NCI-H1092 (cell line): ENCODE results near the gene IRF2BPL.
A peak's percentile ranks its signal among the peaks of the same experiment; 100 is the strongest.

ENCODE experiments used
- DNase-seq: peaks from one replicate; lab custom pipeline; 2025; lab: John Stamatoyannopoulos, UW

Gene IRF2BPL

DNA sequence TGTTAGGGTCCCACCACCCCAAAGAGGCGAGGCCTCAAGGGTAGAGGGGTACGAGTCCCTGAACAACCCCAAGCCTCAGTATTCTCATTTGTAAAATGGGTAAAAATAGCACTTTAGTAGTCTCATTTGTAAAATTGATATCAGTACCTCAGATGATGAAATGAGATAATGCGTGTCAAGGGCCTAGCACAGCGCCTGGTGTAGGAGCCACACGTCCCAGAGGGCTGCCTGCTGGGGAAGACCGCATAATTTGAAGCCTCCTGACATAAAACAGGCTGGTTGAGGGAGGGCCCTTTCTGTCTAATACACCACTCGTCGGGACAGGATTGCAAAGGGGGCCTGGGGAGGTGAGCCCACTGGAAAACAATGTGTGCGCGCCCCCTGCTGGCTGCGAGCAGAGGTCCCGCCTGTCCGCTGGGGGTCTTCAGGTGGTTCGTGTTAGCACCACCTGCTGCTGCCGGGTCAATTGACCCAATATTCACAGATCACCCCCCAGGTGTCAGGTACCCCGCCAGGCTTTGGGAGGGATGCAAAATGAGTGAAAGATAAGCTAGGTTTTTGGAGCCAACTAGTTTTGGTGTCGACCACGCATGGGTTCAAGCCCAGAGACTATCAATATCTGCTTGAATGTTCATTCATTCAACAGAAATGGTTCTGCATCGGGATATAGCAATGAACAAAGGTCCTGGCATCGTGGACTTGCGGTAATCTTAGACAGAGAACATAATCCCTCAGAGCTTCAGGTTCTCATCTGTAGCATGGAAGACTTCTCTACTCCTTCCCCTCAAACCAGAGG, 24.7 kb upstream of the IRF2BPL start:
- no peak for DNase-seq

DNA sequence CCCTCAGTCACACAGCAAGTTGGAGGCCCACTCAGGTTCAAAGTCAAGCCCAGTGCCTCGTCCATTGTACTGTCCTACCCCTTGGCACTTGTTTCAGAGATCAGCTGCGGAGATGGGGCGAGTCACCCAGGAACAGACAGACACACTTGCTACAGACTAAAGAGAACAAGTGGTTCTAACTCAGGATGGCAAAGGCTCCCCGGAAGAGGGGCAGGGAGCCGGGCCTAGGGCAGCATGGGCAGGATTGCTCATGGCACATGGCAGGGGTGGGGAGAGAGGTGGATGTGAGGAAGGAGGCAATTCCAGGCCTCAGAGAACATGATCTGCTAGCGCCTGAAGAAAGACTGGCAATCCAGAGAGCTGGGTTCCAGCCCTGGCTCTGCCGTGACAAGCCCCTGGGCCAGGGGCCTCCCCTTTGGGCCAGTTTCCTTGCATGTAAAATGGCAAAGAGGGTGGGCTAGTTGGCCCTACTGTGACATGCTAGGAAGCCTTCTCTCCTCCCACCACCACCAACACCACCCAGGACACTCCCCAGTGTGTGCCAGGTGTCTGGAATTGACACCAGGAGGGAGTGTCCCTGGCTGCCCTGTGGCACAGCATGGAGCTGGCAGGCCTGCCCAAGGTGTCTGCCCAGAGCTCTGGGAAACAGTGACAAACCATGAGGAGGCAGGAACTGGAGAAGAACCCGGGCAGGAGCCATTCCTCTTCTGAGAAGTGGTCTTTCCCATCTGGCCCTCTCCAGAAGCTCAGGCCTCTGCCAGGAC, 24.0 kb upstream of the IRF2BPL start:
- no peak for DNase-seq

DNA sequence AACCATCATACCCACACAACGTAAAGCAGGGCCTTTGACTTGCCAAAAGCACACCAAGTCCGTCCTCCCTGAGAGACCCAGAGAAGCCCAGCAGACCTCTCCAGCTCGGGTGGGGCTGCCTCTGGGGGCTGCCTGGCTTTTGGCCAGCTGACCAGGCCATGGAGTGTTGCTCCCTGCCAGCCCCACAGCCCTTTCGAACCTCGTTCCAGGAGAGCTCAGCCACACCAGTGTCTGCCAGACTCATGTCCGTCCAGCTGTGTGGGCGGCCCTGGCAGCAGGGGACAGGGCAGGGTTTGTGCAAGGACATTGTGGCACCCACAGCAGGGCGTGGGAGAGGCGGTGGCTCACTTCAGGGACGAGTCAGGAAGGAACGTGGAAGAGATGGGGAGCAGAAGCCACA, 22.6 kb upstream of the IRF2BPL start:
- DNase-seq, result no peak

DNA sequence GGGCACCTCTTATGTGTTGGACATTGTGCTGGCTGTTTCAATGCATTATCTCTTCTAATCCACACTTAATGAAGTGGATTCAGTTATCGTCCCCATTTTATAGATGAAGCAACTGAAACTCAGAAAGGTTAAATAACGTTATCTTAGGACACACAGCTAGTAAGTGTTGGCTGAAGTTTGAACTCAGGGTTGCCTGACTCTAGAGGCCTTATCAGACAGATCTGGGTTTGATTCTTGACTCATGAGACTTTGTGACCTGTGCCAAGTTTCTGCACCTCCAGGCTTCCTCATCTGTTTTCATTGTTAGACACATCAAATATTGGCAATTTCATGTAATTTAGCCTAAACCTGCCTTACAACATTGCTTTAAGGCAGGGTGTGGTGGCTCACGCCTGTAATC, 18.2 kb upstream of the IRF2BPL start:
- DNase-seq, result no peak

DNA sequence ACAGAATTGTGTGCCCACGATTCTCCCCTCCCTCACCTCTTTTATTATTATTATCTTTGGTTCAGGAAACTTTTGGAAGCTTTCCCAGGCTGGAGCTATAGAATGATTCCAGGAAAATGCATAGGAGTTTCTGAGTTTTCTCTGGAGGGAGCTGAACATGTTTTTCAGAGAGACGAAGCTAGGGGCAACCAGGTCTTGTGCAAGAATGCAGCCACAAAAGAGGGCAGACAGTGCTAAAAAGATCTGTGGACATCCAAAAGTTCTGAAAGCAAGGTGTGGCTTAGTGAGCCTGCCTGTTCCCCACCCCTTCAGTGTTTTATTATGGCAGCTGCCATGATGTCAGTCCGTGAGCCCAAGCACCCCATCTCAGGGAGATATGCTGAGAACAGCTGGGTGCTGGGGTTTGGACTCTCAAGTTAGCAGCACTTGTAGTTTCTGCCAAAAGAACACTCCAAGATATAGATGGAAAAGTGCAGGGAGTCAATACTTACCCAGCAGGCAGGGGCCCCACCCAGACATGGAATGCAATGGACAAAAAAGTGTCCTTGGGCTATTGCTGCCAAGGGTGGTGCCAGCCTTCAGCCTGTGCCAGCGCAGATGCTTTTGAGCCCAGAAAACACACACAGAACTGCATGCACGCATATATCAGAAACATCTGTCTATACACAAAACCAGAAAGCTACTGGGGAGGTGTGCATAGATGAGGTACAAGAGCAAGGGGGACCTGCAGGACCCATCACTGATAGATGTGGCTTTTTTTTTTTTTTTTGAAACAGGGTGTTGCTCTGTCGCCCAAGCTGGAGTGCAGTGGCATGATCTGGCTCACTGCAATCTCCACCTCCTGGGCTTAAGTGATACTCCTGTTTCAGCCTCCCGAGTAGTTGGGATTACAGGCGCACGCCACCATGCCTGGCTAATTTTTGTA, 17.0 kb upstream of the IRF2BPL start:
- DNase-seq, result no peak

DNA sequence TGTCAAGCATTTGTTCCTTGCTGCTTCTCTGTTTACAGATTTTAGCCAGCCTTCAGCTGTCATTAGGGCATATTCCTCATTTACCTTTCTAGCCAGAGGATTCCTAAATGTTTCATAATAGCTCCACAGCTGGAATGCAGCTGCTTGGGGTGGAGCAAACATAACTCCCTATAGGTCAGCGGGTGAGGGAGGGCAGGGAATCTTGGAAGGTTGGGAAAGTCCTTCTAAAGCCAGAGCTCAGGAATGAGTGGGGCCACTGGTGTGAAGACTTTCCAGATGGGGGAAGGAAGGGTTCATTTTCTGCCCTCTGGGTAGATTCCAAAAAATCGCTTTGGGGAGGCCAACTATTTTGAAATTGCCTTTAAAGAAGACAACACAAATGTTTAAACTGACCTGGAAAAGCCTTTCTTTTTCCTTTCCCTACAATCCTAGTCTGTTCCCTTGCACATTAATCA, 16.3 kb upstream of the IRF2BPL start:
- DNase-seq, result no peak

DNA sequence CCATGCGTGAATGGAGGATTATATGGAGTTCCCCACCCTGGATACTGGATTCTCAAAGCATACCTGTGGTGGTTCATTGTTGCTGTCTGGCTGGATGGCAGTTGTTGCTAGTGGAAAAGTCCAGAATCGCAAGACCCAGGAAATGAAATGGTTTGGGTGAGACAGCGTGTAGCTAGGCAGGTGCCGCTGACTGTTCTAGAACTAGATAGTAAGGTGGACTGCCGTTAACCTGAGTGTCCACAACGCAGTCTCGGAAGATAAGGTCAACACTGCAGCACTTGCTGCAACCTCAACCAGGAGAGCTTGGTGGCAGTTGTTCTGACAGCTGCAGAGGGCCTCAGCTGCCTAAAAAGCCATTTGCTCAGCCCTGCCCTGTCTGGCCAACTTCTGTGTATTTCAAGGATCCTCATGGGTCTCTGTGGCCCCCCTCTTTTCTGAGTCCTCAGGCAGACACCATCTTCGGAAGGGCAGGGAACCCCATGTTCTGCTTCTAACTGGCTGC, 15.5 kb upstream of the IRF2BPL start:
- no peak for DNase-seq

DNA sequence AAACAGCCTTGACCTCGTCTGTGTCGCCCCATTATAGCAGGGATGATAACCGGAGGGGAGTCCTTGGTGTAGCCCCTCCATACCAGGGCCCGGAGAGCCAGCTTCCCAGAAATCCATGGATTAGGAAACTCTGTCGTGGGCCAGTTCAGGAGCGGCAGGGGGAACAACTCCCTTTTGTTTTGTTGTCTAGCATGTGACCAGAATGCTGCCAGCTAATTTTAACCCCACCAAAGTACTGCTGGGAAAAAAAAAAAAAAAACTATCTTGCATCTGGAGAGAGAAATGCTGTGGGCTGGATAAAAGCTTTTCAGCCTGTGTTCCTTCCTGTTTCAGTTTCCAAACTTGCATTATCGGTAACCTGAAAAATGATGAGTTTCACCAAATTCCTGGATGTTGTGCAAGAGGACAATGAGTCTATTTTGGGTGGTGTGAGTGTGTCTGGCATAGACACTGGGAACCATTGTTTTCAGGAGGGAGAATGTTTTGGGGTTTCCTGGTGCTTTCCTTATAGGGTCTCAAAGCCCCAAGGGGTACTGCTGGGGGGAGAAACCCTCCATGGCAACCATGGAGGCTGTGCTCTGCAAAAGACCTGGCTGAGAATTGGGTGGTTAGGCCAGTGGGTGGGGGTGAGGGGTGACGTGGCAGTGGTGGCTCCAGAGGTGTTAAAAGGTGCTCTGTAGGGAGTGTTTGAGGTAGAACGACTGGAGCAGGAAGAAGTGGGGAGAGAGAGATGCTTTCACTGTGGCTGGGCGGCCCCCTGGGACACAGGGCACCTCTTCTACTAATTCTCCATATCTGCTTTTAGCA, 14.9 kb upstream of the IRF2BPL start:
- no peak for DNase-seq

DNA sequence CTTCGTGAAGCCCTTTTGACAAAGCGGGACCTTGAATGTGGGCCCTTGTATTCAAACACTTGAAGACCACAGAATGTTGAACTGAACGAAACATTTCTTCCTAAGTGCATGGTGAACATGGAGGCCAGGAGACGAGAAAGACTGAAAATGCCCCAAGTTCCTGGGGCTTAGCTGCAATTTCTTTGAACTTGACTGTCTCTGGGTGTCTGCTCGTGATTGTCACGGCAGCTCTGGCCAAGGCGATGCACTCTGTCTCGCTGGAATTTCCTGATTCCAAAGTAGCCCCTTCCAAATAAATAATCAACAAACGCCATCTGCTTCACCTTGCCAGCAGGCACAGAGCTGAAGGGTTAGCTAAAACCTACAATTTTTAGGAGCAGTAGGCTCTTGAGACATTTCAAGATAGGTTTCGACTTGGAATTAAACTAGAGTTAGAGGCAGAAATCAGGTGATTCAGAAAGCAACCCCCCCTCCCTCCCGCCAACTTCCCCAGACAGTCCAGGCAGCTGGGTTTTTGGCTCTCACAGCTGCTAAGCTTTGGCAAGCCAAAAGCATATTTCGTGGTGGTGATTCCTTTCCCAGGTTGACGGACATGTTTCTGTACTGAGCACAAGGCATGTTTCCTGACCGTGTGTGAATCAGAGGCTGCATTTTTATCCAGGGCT, 13.5 kb upstream of the IRF2BPL start:
- peak; percentile 58 for DNase-seq

DNA sequence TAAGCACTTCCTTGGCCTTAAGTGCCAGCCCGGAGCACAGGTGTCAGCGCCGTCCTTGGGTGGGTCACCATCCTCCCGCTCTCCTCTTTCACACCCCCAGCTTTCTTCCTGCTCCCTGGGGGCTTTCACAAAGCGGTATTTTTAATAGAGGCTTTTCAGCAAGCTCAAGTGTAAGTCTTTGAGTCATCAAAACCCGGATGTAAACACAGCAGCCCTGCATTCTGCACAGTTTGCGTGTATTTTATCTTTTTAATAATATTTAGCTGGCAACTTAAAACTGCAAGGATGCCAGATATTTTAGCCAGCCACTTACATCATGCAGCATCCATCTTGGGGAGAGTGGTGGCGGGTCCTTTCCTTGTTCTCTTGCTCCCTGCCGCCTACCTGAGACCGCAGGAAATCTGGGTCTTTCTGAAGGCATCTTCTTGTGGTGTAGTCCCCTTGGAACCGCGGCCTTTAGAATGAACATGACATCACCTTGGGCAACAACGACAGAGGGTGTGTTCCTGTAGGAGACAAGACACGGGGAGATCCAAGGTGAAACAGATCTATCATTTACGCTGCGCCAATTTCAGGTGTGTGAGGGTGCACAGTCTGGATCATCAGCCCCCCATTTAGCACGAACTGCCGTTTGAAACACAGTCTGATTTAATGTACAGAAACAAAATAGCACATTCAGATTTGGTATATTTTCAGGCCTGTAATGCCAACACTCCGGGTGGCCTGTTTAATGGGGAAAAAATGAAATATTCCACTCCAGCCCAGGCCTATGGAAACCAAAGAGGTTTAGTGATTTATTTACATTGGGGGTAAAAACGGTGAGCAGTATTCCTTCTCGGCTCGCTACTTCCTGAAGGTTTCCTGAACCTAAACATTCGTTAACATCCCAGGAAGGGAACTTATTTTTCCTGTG, 12.5 kb upstream of the IRF2BPL start:
- peak; percentile 89 for DNase-seq

DNA sequence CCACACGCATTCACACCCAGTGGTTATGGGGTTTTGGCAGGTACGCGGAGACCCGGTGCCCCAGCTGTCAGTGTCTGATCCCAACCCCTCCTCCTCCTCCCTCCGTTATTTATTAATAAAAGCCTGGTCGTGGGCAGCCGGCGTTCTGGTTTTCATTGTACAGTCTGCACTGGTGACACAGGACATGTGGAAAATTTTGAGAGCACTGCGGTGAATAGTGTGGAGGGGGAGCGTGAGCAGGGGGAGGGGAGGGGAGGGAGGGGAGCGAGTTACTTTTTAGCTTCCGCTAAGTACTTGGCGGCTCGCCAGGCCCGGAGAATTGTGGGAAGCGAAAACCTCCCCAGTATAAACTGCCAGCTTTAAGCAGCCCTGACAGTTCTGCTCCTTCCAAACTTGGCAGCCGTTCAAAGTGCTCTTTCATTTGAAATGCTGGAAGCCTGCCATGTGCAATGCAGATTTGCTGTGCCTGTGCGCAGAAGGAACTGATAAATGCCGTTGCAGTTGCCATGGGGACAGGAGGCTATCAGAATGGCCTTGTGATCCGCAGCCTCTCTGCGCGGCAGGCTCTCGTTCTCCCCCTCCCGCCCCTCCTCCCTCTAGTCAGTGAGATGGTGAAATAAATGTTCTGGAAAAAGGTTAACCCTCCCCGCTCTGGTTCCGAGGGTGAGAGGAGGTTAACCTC, 11.7 kb upstream of the IRF2BPL start:
- peak; percentile 99 for DNase-seq

DNA sequence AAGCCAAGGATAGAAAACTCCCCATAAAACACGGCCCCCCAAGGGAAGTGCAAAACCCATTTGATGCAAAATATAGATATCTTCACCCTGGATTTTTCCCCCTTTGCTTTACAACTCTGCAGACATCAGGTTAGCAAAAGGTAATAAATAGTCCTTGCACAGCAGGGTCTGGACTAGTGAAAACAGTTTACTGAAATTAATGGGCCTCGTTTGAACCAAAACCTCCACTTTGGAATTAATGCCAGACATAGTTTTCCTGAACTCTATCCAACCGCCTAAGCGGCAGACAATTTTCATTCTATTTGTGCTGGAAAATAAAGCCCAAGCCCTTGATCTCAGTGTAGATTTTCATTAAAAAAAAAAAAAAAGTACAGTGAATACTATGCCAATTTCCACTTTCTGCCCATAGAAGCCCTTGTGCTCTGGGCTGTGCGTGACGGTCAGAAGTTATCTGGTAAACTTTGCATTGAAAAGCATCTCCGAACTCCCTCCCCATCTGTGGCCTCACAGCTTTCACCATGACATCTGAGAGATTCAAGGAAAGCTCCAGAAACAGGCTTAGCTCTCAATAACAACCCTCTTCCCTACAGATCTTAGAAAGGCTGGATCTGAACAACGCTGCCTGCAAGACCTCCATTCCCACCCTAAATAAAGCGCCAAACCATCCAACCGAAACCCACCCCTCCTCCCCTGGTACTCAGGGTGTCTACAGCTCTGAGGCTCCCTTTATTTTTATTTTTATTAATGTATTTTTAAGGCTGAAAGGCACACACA, 11.0 kb upstream of the IRF2BPL start:
- DNase-seq, result no peak

DNA sequence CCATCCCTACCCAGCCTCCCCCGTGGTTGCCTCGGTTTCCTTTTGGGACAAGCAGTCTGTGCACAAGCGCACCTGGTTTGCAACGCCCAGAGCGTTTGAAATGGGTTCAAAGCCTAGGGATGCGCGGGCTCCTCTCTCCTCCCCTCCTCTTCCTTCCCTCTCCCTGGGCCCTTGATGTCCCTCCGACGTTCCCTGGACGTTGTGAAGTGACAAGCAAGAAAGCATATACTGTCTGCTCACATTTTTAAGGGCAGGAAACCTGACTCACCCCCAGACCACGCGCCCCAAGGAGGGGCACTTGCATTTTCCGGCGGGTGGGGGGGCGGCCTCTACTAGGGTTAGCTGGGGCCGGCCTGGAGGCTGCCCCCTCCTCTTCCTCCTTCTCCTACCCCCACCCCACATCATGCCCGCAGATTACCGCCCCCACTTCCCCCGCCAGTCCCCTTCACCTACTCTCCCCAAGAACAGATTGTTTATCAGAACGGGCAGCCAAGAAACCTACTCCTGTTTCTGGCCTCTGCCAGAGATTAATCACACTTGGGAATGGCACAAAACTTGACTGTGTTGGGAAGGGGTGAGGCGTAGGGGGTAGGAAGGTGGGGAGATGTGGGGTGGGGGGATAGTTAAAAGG, 9.5 kb upstream of the IRF2BPL start:
- no peak for DNase-seq

DNA sequence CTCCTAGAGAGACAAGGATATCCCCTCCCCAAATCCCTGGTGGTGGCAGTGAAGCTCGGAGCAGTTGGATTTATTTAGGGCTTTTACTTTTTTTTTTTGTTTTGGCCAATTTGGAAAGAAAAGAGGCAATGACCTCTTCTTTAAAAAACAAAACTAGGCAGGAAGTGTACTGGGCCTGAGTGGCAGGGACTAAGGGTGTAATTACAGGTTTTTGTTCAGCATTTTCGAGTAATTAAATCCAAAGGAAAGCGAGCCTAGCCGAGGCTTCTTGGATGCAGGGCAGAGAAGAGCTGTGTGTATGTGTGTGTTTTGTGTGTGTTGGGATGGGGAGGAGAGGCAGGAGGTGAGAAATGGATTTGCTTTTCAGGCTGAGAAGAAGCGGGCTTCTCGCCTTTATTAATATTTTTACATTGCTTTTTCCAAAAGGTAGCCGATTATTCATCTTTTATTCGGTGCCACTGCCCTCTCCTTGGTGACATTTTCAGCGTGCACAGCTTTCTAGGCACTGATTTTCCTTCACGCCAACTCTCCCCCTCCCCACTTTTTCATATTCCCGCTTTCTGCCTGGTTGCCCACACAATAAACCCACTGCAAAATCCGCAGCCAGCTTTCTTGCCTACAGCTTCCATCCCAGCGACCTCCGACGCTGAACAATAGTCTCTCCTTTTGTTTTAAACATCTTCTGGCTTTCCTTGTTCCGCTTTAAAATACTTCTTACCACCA, 8.9 kb upstream of the IRF2BPL start:
- DNase-seq, result peak; percentile 48

DNA sequence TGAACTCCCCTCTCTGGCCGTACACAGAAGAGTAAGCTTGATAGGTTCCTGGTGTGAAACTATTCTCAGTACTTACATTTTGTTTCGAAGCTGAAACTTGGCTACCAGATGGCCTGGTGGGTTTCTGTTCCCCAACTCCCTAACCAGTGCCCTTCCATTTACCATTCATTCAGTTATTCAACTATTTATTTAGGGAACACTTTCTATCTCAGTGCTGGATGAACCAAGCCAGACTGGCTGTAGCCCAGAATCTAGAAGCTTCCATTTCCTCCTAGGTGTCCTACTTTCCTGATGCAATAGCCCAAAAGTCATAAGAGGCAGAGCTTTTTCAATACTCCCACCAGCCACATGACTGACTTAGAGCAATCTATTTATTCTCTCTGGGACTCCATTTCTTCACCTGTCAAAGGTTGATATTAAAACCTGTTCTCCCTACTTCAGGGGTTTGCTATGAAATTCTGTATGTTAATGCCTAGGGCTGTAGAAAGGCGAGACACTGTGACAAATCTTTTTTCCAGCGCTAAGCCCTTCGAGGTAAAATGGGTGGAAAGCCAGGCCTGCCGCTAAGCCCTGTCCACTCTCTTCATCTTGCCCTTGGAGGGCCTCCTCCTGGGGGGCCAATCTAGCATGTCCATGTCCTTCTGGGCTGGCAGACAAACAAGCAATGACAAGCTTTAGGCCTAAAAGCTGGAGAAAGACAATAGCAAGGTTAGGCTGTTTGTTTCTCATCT, 8.1 kb upstream of the IRF2BPL start:
- no peak for DNase-seq

DNA sequence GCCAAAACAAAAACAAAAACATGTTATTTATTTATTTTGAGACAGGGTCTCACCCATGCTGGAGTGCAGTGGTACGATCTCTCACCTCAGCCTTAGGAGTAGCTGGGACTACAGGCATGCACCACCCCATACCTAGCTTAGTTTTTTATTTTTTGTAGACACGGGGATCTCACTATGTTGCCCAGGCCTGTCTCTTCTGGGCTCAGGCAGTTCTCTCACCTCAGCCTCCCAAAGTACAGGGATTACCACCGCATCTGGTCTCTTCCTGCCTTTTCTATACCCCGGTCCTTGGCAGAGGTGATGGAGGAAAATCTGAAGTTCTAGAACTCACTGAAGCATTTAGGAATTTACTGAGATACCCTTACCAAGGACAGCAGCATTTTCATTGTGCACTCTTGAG, 6.8 kb upstream of the IRF2BPL start:
- DNase-seq, result no peak
